ENCODE measurements around the gene N4BP2L2. TPM values are rescaled to one million over a fixed set of nuclear protein-coding genes. Genes with fewer than 3 reads are reported as not detected.
"Not testable (repeated sequence)": the region's sequence is repeated elsewhere in the genome, so short reads cannot be mapped to it uniquely, and the experiment has no call there.

The N4BP2L2 gene
- total RNA-seq, 2 donors from 2014 or later: 59.6 to 82.3 TPM

- TF ChIP-seq CTCF (IDR thresholded peaks at IDR 0.05): no peak
- H3K4me3 ChIP-seq: peak overlapping the region; percentile 55
- peak; percentile 23 for DNase-seq
- H3K27ac ChIP-seq: no peak overlapping the region
- H3K36me3 ChIP-seq: no peaks in the 10 kb centered on the region
- H3K27me3 ChIP-seq: no peaks in the 10 kb centered on the region
- intact Hi-C loops (cut with DNase I): loop anchor here (5.0 to 10.0 kb wide), 4 partner anchors 52 to 957 kb away; no protein-coding TSS in a partner anchor
- H3K9me3 ChIP-seq: no peaks in the 10 kb centered on the region
- H3K9ac ChIP-seq (ENCODE audit: low read depth in 2 of 2, low read length in 2 of 2): peak overlapping the region; percentile 15 to 77
- H3K4me1 ChIP-seq: no peaks in the 10 kb centered on the region
These were observed 47.0 kb upstream of the N4BP2L2 start for GRCh38 chr13:32585550-32586079.

DNA sequence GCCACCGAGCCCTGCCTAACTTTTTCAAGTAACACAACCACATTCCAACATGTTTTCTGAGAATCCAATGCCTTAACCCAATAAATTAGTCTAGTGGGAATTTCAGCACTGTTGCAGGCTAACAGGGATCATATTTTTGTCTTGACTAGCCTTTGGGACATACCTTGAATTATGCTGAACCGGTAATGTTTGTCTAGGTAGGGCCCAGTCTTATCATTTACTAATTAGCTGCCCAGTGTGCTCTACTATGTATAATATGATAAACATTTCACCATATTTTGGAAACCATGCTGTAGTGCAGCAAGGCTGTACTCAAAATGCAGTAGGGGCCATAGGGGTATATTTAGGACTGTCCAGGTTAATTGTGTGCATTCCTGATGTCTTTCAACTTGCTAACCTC, 44.4 kb upstream of the N4BP2L2 start:
- intact Hi-C loops (cut with DNase I): loop anchor here (10.0 kb wide), 1 partner anchor 198 kb away; no protein-coding TSS in a partner anchor

DNA sequence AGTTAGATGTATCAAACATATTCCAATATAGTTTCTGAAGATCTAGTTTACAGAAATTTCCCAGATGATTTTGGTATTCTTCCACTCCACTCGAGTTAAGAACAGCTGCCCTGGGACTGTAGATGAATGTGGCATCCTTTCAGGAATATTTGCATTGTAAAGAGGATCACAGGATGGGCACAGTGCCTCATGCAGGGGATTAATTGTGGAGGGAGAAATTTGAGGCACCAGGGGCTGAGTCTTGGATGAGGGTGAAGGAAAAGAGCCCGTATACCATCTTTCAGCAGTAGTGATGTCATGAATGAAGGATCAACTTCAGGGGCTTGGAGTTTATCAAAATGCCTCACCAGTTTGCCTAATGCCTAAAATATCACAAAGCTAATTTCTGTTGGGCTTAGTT, 43.7 kb upstream of the N4BP2L2 start:
- H3K36me3 ChIP-seq: no peaks in the 10 kb centered on the region
- no peak overlapping the region for H3K4me3 ChIP-seq
- H3K27ac ChIP-seq: no peak overlapping the region
- H3K27me3 ChIP-seq: no peaks in the 10 kb centered on the region
- intact Hi-C loops (cut with DNase I): loop anchor here (10.0 kb wide), 1 partner anchor 197 kb away; no protein-coding TSS in a partner anchor
- H3K9me3 ChIP-seq: no peaks in the 10 kb centered on the region
- DNase-seq: no peak
- H3K4me1 ChIP-seq: no peaks in the 10 kb centered on the region
- no peak overlapping the region for H3K9ac ChIP-seq (ENCODE audit: low read depth in 2 of 2, low read length in 2 of 2)
- no peak for TF ChIP-seq CTCF (IDR thresholded peaks at IDR 0.05)

More for the DNA sequence above, 44.4 kb upstream of the N4BP2L2 start:
- Histone ChIP-seq H3K36me3 (no peaks in the 10 kb centered on the region), H3K27ac (no peak overlapping the region), H3K4me3 (no peak overlapping the region), H3K27me3 (no peaks in the 10 kb centered on the region), H3K4me1 (no peaks in the 10 kb centered on the region), H3K9ac (ENCODE audit: low read depth in 2 of 2, low read length in 2 of 2) (no peak overlapping the region), H3K9me3 (no peaks in the 10 kb centered on the region)
- no peak for TF ChIP-seq CTCF (IDR thresholded peaks at IDR 0.05)
- no peak for DNase-seq

DNA sequence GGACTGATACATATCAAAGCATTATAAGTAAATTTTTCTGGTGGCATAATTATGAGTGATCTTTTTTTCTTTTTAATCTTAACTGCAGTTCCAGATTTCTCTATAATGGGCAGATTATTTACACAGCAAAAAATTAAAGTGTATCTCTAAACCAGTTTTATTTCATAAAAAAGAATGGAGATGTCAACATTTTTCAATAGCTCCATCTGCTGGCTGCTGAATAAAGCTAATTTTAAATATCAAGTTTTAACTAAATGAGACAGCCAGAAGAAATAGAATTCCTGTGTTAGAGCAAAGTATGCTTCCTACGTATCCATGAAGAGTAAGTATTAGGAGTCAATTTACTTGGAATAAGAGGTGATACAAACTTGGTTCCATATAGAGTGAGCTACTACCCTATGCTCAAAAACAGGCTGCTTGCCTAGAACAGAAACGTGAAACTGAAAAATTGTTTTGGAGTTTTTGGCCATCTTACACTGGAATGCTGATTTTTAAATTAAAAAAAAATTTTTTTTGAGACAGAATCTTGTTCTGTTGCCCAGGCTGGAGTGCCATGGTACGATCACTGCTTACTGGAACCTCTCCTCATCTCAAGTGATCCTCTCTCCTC, 42.7 kb upstream of the N4BP2L2 start:
- DNase-seq: no peak
- Histone ChIP-seq H3K36me3 (no peaks in the 10 kb centered on the region), H3K4me3 (no peak overlapping the region), H3K27ac (no peak overlapping the region), H3K9ac (ENCODE audit: low read depth in 2 of 2, low read length in 2 of 2) (no peak overlapping the region), H3K27me3 (no peaks in the 10 kb centered on the region), H3K4me1 (no peaks in the 10 kb centered on the region), H3K9me3 (no peaks in the 10 kb centered on the region)
- intact Hi-C loops (cut with DNase I): loop anchor here (10.0 kb wide), 1 partner anchor 196 kb away; no protein-coding TSS in a partner anchor
- TF ChIP-seq CTCF (IDR thresholded peaks at IDR 0.05): peak; percentile 43

GRCh38 chr13:32577032-32577431, 38.4 kb upstream of the N4BP2L2 start:
- no peak overlapping the region for H3K9ac ChIP-seq (ENCODE audit: low read depth in 2 of 2, low read length in 2 of 2)
- no peaks in the 10 kb centered on the region for H3K27me3 ChIP-seq
- no peak overlapping the region for H3K4me3 ChIP-seq
- TF ChIP-seq CTCF (IDR thresholded peaks at IDR 0.05): no peak
- intact Hi-C loops (cut with DNase I): no loop called here
- DNase-seq: no peak
- no peaks in the 10 kb centered on the region for H3K36me3 ChIP-seq
- no peaks in the 10 kb centered on the region for H3K4me1 ChIP-seq
- H3K27ac ChIP-seq: no peak overlapping the region
- no peaks in the 10 kb centered on the region for H3K9me3 ChIP-seq

DNA sequence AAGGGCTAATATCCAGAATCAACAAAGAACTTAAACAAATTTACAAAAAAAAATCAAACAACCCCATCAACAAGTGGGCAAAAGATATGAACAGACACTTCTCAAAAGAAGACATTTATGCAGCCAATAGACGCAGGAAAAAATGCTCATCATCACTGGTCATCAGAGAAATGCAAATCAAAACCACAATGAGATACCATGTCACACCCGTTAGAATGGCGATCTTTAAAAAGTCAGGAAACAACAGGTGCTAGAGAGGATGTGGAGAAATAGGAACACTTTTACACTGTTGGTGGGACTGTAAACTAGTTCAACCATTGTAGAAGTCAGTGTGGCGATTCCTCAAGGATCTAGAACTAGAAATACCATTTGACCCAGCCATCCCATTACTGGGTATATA, 37.1 kb upstream of the N4BP2L2 start:
- intact Hi-C loops (cut with DNase I): not testable (repeated sequence)

DNA sequence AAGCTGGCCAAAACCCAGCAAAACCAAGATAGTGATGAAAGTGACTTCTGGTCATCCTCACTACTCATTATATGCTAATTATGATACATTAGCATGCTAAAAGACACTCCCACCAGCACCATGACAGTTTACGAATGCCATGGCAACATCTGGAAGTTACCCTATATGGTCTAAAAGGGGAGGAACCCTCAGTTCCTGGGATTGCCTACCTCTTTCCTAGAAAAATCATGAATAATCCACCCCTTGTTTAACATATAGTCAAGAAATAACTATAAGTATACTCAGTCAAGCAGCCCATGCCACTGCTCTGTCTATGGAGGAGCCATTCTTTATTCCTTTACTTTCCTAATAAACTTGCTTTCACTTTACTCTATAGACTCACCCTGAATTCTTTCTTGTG, 22.2 kb upstream of the N4BP2L2 start:
- intact Hi-C loops (cut with DNase I); H3K9ac ChIP-seq (ENCODE audit: low read depth in 2 of 2, low read length in 2 of 2); H3K9me3 ChIP-seq; H3K4me1 ChIP-seq; H3K4me3 ChIP-seq; H3K27me3 ChIP-seq; DNase-seq; H3K36me3 ChIP-seq; H3K27ac ChIP-seq: not testable (repeated sequence)

More for the DNA sequence above, 37.1 kb upstream of the N4BP2L2 start:
- not testable (repeated sequence) for H3K9ac ChIP-seq (ENCODE audit: low read depth in 2 of 2, low read length in 2 of 2); DNase-seq; H3K4me3 ChIP-seq; H3K27me3 ChIP-seq; H3K4me1 ChIP-seq; H3K9me3 ChIP-seq; H3K27ac ChIP-seq; H3K36me3 ChIP-seq
